GM19463 (cell line): ENCODE data around the gene SLC38A8.

Experiments
- ATAC-seq: cut with Tn5 transposase; IDR thresholded peaks from one replicate; pipeline ENCODE4 v1.9.1; 2021; ENCODE audit warnings: mild to moderate bottlenecking, moderate library complexity; ENCODE audit not compliant: unreplicated experiment

Gene SLC38A8

GRCh38 chr16:84049403-84050060, 6.9 kb upstream of the SLC38A8 start:
- ATAC-seq = no peak

GRCh38 chr16:84048871-84049270, 6.3 kb upstream of the SLC38A8 start:
- no peak for ATAC-seq

GRCh38 chr16:84048270-84048669, 5.7 kb upstream of the SLC38A8 start:
- no peak for ATAC-seq

GRCh38 chr16:84047626-84048025, 5.0 kb upstream of the SLC38A8 start:
- ATAC-seq = no peak

GRCh38 chr16:84047206-84047605, 4.6 kb upstream of the SLC38A8 start:
- no peak for ATAC-seq

GRCh38 chr16:84045818-84046470, 3.3 kb upstream of the SLC38A8 start:
- ATAC-seq = no peak

GRCh38 chr16:84045001-84045817, 2.6 kb upstream of the SLC38A8 start:
- ATAC-seq = no peak

- no peak for ATAC-seq
These were observed 1.5 kb upstream of the SLC38A8 start for GRCh38 chr16:84044118-84044488.

- no peak for ATAC-seq
These were observed 1.0 kb upstream of the SLC38A8 start for GRCh38 chr16:84043486-84044117.

- no peak for ATAC-seq
These were observed 387 bp upstream of the SLC38A8 start for GRCh38 chr16:84042879-84043485.

- no peak for ATAC-seq
These were observed 714 bp downstream of the SLC38A8 start for GRCh38 chr16:84041881-84042280.

- ATAC-seq = no peak
These were observed 1.5 kb downstream of the SLC38A8 start for GRCh38 chr16:84040823-84041820.

GRCh38 chr16:84040226-84040822, 2.3 kb downstream of the SLC38A8 start:
- no peak for ATAC-seq

- ATAC-seq = no peak
These were observed 2.9 kb downstream of the SLC38A8 start for GRCh38 chr16:84039696-84040095.

GRCh38 chr16:84038469-84038868, 4.1 kb downstream of the SLC38A8 start:
- ATAC-seq = no peak

- no peak for ATAC-seq
These were observed 5.6 kb downstream of the SLC38A8 start for GRCh38 chr16:84036982-84037425.

GRCh38 chr16:84036131-84036530, 6.5 kb downstream of the SLC38A8 start:
- ATAC-seq = no peak

- no peak for ATAC-seq
These were observed 8.1 kb downstream of the SLC38A8 start for GRCh38 chr16:84034516-84034915.
